HG03460 (cell line): Measurements from ENCODE around the gene DICER1.
A peak's percentile ranks its signal among the peaks of the same experiment; 100 is the strongest.
"Not testable (repeated sequence)": the region's sequence is repeated elsewhere in the genome, so short reads cannot be mapped to it uniquely, and the experiment has no call there.

Experiments
- ATAC-seq: cut with Tn5 transposase; IDR thresholded peaks from one replicate; pipeline ENCODE4 v1.9.1; 2021; ENCODE audit not compliant: unreplicated experiment

DICER1 gene

GRCh38 chr14:95157327-95158189 lies at the start of gene DICER1:
DICER1 (minus strand) TSS chr14:95157529; CDS start chr14:95133458, 24,071 bp downstream.
- ATAC-seq, result peak; percentile 70

- no peak for ATAC-seq
Observed at GRCh38 chr14:95206534-95206933, 49.2 kb upstream of the DICER1 start.

GRCh38 chr14:95204705-95205104 lies 47.4 kb upstream of the DICER1 start:
- ATAC-seq, result no peak

GRCh38 chr14:95201745-95202144 lies 44.4 kb upstream of the DICER1 start:
- not testable (repeated sequence) for ATAC-seq

GRCh38 chr14:95200404-95200803 lies 43.1 kb upstream of the DICER1 start:
- no peak for ATAC-seq

DNA sequence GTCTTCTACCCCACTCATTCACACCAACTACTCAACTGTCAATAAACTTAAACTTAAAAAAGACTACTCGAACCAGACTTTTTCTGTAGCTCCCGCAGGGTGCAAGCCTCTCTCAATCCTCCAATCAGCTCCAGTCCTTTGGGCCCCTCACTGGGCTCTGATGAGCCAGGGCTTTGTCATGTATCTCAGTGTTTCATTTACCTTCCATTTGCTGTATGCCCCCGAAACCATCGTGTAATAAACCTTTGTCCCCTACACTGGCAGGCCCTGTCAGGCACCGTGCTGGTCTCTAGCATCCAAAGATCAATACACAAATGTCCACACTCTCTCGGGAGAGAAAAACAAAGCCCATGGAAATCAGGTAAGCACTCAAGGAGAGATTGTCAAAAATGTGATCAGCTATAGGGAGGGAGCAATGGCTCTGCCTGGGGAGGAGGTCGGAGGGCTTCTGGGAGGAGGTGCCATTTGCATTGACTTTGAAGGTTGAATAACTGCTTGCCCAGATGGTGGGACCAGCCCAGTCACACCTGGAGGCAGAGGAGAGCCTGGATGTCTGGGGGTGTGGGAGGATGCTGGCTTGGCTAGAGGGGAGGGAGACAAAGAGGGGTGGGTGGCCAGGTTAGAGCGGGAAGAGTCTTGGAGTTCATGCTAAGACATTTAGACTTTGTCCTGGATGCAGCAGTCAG lies 42.1 kb upstream of the DICER1 start:
- no peak for ATAC-seq

GRCh38 chr14:95198320-95198719 lies 41.0 kb upstream of the DICER1 start:
- no peak for ATAC-seq

DNA sequence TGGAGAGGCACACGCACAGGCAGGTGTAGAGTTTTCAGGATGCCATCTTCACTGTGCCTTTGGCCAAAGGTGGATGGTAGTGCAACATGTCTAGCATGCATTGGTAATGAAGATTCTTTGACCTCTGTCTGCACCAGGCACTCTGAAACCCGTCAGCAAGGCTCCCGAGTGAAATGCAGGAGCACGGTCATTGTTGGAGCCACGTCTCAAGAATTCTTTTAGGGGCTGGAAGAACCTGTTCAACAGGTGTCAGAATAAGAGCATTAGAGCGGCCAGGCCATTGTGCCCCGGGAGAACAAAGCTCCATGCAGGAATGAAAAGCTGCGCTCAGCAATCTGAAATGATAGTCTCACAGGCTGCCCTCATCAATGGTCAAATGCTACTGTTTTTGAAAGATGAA lies 40.2 kb upstream of the DICER1 start:
- no peak for ATAC-seq

DNA sequence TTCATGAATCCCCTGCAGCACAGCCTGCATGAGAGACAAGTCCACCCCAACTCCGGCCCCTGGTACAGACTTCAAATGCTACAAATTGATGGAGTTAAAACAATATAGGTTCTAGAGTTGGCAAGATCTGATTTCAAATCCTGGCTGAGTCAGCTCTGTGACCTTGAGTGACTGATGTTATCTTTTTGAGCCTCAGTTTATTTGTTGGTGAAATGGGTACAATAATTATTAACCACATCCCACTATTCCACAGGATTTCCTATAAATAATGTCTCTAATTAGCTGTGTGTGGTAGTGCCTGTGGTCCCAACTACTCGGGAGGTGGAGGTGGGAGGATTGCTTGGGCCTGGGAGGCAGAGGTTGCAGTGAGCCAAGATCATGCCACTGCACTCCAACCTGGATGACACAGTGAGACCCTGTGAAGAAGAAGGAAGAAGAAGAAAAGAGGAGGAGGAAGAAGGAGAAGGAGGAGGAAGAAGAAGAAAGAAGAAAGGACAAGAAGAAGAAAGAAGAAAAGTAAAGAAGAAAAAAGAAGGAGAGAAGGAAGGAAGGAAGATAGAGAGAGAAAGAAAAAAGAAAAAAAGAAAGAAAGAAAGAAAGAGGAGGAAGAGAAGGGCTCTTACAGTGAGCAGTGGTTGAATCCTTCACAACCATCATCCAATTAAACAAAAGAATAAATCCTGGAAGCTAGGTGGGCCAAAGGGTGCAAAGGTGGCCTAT lies 39.7 kb upstream of the DICER1 start:
- no peak for ATAC-seq

- no peak for ATAC-seq
Observed at GRCh38 chr14:95196268-95196667, 38.9 kb upstream of the DICER1 start.

DNA sequence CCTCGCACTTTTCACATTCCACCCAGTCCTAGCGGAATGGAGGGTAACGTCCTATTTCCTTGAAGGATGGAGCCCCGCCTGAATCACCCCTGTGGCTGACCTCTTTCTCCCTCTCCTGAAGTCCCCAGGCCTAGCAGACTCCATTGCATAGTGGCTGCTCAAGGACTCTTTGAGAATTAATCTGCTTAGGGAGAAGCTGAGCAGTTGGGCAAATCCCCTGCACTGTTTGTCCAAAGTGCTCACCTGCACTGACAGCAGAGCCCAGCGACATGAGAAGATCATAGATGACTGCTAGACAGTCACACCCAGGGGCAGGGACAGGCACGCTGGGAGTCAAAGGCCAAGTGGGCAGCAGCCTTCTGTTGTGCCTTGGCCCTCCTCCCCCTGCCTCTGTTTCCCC lies 37.7 kb upstream of the DICER1 start:
- ATAC-seq, result no peak

DNA sequence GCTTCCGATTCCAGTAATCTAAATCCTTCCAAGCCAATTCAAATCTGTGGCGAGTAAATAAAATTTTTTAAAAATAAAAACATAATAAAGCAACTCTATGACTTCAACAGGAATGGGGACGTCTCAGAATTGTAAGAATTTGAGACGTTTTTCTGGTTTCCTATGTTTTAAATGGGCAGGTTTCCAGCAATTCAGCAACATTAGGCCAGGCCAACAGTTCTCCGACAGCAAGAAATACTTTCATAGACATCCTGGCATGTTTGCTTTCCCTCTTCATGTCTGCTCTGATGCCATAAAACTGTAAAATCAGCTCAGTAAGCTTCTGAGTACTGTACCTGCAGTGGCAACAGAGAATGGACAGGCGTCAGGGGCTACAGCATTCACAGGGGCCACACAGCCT lies 35.8 kb upstream of the DICER1 start:
- no peak for ATAC-seq

DNA sequence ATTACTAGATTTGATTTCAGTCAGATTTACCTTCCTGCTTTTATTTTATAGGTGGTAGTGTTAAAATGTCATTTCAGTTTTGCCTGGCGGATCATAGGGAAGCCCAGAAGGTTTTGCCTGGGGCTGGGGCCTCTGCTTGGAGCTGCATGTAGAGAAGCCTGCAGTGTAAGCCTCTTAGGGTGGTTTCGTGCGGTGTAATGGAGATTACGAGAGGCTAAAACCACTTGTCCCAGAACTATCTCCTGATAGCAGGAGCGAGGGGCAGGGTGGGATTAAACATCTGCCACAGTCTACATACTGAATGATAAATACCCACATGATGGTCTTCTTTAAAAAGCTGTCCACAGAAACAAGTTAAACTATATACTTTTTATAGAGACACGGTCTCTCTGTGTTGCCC lies 35.0 kb upstream of the DICER1 start:
- no peak for ATAC-seq

- no peak for ATAC-seq
Observed at GRCh38 chr14:95191445-95192199, 34.3 kb upstream of the DICER1 start.

GRCh38 chr14:95190857-95191256 lies 33.5 kb upstream of the DICER1 start:
- ATAC-seq, result no peak

DNA sequence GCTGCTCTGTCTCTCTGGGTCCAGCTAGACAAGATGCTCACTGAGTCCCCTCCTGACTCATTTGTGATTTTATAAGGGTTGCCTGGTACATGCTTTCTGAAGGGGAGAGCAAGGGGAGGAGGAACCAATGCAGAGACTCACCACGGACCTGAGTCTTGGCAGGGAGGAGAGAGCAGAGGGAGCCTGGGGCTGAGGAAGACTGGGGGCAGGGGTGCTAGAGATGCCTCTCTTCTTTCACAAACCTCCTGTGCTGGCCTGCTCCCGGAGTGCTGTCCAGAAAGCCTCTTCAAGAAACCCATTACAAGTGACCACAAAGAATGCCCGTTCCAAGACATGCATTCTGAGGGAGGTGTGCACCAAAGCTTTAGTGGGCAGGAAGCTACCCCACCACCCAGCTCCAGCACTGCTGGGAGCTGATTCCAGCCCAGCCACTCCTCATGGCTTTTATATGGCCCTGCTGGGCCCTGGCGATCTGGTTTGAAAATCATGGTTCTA lies 33.1 kb upstream of the DICER1 start:
- ATAC-seq, result no peak

GRCh38 chr14:95189367-95190132 lies 32.2 kb upstream of the DICER1 start:
- no peak for ATAC-seq

GRCh38 chr14:95188380-95188779 lies 31.1 kb upstream of the DICER1 start:
- no peak for ATAC-seq

DNA sequence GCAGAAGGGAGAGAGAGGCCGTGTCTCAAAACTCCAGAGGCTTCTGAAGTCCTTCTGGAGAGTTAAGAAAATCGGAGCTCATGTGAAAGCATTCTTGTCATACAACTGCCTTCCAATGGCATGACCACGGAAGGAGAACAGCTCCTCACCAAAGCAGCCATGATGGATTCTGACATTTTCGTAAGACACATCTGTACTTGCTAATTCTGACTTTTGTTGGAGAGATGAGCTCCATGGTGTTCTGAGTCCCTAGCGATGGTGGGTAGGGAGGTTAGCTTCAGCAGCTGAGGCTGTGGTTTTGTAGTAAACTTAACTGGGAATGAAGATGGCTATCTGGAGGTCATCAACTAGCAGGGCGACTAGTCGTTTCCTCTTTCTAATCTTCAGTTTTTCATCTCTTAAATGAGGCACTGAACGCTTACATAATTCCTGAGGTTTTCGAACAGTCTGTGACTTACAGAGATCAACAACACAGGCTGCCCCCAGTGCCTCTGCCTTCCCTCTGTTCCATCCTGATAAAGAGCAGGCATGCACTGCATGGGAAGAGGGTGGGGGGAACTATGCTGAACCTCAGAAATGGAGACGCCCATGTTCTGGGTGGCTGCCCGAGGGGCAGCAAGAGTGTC lies 28.6 kb upstream of the DICER1 start:
- ATAC-seq, result no peak
